Mesenchymal stem cell (in vitro differentiated cells and primary cell): ENCODE measurements around the gene IGF2R.

Experiments
- DNase-seq: peaks from one replicate; pipeline ENCODE4 v3.0.0-alpha.2; 2013
- H2AFZ ChIP-seq: one replicate; pipeline ENCODE4 v1.6.1; 2013; ENCODE audit warnings: low read depth, mild to moderate bottlenecking, control low read depth, inconsistent platforms, low read length, moderate library complexity
- H2AK5ac ChIP-seq: 2 replicates; pipeline ENCODE4 v1.6.1; 2013; ENCODE audit warnings: low read length, moderate library complexity, mild to moderate bottlenecking, inconsistent platforms; ENCODE audit not compliant: severe bottlenecking
- H2BK120ac ChIP-seq: one replicate; pipeline ENCODE4 v1.6.1; 2013; ENCODE audit warnings: low read depth, mild to moderate bottlenecking, inconsistent platforms, low read length, moderate library complexity
- H2BK12ac ChIP-seq, 2 experiments: one replicate each; pipeline ENCODE4 v1.6.1; 2013; ENCODE audit warnings: inconsistent platforms in 2 of 2, low read length in 2 of 2, mild to moderate bottlenecking in 2 of 2, moderate library complexity in 2 of 2, control low read depth in 1 of 2
- H2BK15ac ChIP-seq: one replicate; pipeline ENCODE4 v1.6.1; 2013; ENCODE audit warnings: mild to moderate bottlenecking, low read depth, inconsistent platforms; ENCODE audit not compliant: poor library complexity, severe bottlenecking
- H2BK5ac ChIP-seq: 2 replicates; pipeline ENCODE4 v1.6.1; 2013; ENCODE audit warnings: low read depth, mild to moderate bottlenecking, low read length, control low read depth, inconsistent platforms; ENCODE audit not compliant: poor library complexity, severe bottlenecking
- H3K14ac ChIP-seq, 2 experiments: one replicate each; pipeline ENCODE4 v1.6.1; 2013; ENCODE audit warnings: inconsistent platforms in 2 of 2, low read length in 2 of 2, control low read depth in 1 of 2, mild to moderate bottlenecking in 1 of 2, moderate library complexity in 1 of 2
- H3K18ac ChIP-seq, 2 experiments: one replicate each; pipeline ENCODE4 v1.6.1; 2013; ENCODE audit warnings: inconsistent platforms in 2 of 2, low read length in 2 of 2, control low read depth in 1 of 2, low read depth in 1 of 2, mild to moderate bottlenecking in 1 of 2
- H3K23ac ChIP-seq, 2 experiments: one replicate each; pipeline ENCODE4 v1.6.1; 2013; ENCODE audit warnings: inconsistent platforms in 2 of 2, low read length in 2 of 2, mild to moderate bottlenecking in 2 of 2, moderate library complexity in 2 of 2, control low read depth in 1 of 2
- H3K27ac ChIP-seq: 2 replicates; pipeline ENCODE4 v1.5.1; 2013; ENCODE audit warnings: mild to moderate bottlenecking, moderate library complexity, low read length, control low read depth, inconsistent platforms; ENCODE audit not compliant: poor library complexity, severe bottlenecking
- H3K27me3 ChIP-seq, 2 experiments: 2 replicates each; pipeline versions ENCODE4 v1.6.1 to v1.7.0; 2013; ENCODE audit warnings: low read length in 2 of 2, mild to moderate bottlenecking in 2 of 2, moderate library complexity in 2 of 2, control low read depth in 1 of 2, inconsistent platforms in 1 of 2; ENCODE audit not compliant: control insufficient read depth in 1 of 2, insufficient read depth in 1 of 2
- H3K36me3 ChIP-seq, 2 experiments: 2 replicates each; pipeline versions ENCODE4 v1.6.1 to v1.7.0; 2013; ENCODE audit warnings: low read length in 2 of 2, control low read depth in 1 of 2, inconsistent platforms in 1 of 2, low read depth in 1 of 2, mild to moderate bottlenecking in 1 of 2; ENCODE audit not compliant: insufficient read depth in 2 of 2, control insufficient read depth in 1 of 2
- H3K4ac ChIP-seq, 2 experiments: one replicate each; pipeline ENCODE4 v1.6.1; 2013; ENCODE audit warnings: inconsistent platforms in 2 of 2, low read length in 2 of 2, mild to moderate bottlenecking in 2 of 2, moderate library complexity in 2 of 2, control low read depth in 1 of 2, low read depth in 1 of 2
- H3K4me1 ChIP-seq: 2 replicates; pipeline ENCODE4 v1.6.1; 2013; ENCODE audit warnings: low read depth, low read length, control low read depth; ENCODE audit not compliant: control insufficient read depth, insufficient read depth
- H3K4me2 ChIP-seq: 2 replicates; pipeline ENCODE4 v1.6.1; 2013; ENCODE audit warnings: low read length, mild to moderate bottlenecking, inconsistent platforms; ENCODE audit not compliant: poor library complexity, severe bottlenecking
- H3K4me3 ChIP-seq, 2 experiments: 2 replicates each; pipeline versions ENCODE4 v1.5.1 to v1.7.0; 2013; ENCODE audit warnings: low read length in 2 of 2, mild to moderate bottlenecking in 2 of 2, control low read depth in 1 of 2, low read depth in 1 of 2; ENCODE audit not compliant: insufficient read depth in 1 of 2
- H3K79me1 ChIP-seq: replicated peaks from 2 replicates; pipeline ENCODE4 v1.6.1; 2013; ENCODE audit warnings: mild to moderate bottlenecking, control low read depth, low read length, inconsistent platforms; ENCODE audit not compliant: poor library complexity, severe bottlenecking
- H3K9ac ChIP-seq: 2 replicates; pipeline ENCODE4 v1.7.0; 2013; ENCODE audit warnings: mild to moderate bottlenecking, low read length, moderate library complexity
- H3K9me3 ChIP-seq: 2 replicates; pipeline ENCODE4 v1.7.0; 2013; ENCODE audit warnings: mild to moderate bottlenecking, low read length; ENCODE audit not compliant: control insufficient read depth
- H4K8ac ChIP-seq: one replicate; pipeline ENCODE4 v1.6.1; 2013; ENCODE audit warnings: inconsistent platforms, mild to moderate bottlenecking, low read length, moderate library complexity
- H4K91ac ChIP-seq: one replicate; pipeline ENCODE4 v1.6.1; 2013; ENCODE audit warnings: mild to moderate bottlenecking, low read length, inconsistent platforms
- WGBS: methylation state at CpG from one replicate; pipeline ENCODE4 v1.1.7; 2013; ENCODE audit warnings: mixed read lengths; 5-methylcytosine and 5-hydroxymethylcytosine counted together

IGF2R gene

DNA sequence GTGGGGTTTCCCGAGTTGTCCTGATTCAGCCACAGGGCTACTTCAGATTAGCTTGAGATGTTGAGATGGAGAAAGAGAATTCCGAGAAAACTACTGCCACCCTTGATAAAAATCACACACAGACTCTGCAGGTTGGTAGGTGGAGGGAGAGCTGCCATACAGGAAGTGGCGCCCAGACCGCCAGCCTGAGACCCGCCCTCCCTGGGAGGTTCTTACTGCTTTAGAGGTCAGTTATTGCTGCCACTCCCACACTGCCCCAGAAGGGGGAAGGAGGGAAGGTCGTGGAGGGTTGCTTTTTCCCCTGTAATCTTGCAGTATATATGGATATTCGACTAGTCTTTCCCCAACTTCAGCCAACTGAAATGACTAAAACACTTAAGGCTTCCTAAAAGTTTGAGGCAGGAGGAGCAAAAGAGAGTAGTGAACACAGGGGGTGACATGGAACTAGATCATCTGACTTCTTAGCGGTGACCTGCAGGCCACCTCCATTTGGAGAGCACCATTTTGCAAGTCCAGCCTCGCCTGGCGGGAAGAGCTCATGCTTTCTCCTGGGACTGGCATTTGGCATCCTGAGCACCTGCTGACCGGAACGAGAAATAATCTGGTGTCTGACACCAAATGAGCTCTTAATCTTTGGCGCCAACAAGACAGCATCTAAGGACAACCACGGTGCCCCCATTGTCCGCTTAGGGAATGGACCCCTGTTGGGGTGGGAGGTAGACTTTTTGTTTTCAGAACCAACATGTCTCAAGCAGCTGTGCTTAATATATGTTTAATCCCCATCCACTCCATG, 117.0 kb downstream of the IGF2R start:
- 97% methylated on average over 12 of the region's 15 CpGs for WGBS
- H3K4me3 ChIP-seq, result no peak overlapping the region
- H2AK5ac ChIP-seq, result no peak overlapping the region

DNA sequence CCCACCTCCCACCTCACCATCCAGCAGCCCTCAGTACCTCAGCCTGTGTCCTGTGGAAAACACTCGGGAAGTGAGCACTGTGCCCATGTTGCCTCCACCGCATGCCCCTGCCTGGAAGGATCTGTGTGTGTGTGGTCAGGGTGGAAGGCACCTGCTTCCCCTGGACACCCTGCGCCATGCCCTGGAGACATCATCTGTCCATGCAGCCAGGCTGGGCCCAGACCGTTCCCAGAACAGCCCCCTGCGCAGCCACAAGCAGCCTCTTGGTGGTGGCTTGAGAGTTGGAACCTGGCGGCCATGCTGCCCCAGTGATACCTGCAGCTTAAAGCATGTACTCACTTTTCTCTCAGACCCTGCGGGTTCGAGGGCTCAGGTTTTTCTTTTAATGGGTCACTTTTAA, 117.9 kb downstream of the IGF2R start:
- no peak overlapping the region for H2AK5ac ChIP-seq
- no peak overlapping the region for H2BK5ac ChIP-seq
- H3K9me3 ChIP-seq, result no peaks in the 10 kb centered on the region
- no peak overlapping the region for H3K4me3 ChIP-seq
- no peaks in the 10 kb centered on the region for H3K27me3 ChIP-seq
- no peak overlapping the region for H2BK15ac ChIP-seq
- no peak overlapping the region for H3K9ac ChIP-seq
- H4K91ac ChIP-seq, result no peak overlapping the region
- peaks cover 70 to 82% of the 10 kb centered on the region in 2 experiments for H3K36me3 ChIP-seq
- peaks cover 43% of the 10 kb centered on the region for H3K79me1 ChIP-seq
- no peaks in the 10 kb centered on the region for H3K4me1 ChIP-seq
- no peak overlapping the region for H3K27ac ChIP-seq
- no peak overlapping the region for H2BK120ac ChIP-seq
- no peak overlapping the region for H2BK12ac ChIP-seq
- no peak overlapping the region for H3K18ac ChIP-seq
- WGBS, result 97% methylated on average over 8 of the region's 8 CpGs
- H2AFZ ChIP-seq, result no peak overlapping the region
- H3K4me2 ChIP-seq, result no peak overlapping the region
- H4K8ac ChIP-seq, result no peak overlapping the region
- no peak overlapping the region for H3K23ac ChIP-seq
- DNase-seq, result no peak
- no peak overlapping the region for H3K4ac ChIP-seq
- no peak overlapping the region for H3K14ac ChIP-seq

More for the DNA sequence above, 117.0 kb downstream of the IGF2R start:
- Histone ChIP-seq H3K4me1 (no peaks in the 10 kb centered on the region), H4K8ac (no peak overlapping the region), H3K18ac (no peak overlapping the region), H3K4ac (no peak overlapping the region), H4K91ac (no peak overlapping the region), H2BK12ac (no peak overlapping the region), H2AFZ (no peak overlapping the region), H2BK5ac (no peak overlapping the region), H3K27me3 (no peaks in the 10 kb centered on the region), H3K14ac (no peak overlapping the region), H3K27ac (no peak overlapping the region), H3K36me3 (peaks cover 67 to 82% of the 10 kb centered on the region in 2 experiments), H2BK15ac (no peak overlapping the region), H3K23ac (no peak overlapping the region), H3K4me2 (no peak overlapping the region), H3K9ac (no peak overlapping the region), H3K79me1 (peaks cover 43% of the 10 kb centered on the region), H2BK120ac (no peak overlapping the region), H3K9me3 (no peaks in the 10 kb centered on the region)
- no peak for DNase-seq

DNA sequence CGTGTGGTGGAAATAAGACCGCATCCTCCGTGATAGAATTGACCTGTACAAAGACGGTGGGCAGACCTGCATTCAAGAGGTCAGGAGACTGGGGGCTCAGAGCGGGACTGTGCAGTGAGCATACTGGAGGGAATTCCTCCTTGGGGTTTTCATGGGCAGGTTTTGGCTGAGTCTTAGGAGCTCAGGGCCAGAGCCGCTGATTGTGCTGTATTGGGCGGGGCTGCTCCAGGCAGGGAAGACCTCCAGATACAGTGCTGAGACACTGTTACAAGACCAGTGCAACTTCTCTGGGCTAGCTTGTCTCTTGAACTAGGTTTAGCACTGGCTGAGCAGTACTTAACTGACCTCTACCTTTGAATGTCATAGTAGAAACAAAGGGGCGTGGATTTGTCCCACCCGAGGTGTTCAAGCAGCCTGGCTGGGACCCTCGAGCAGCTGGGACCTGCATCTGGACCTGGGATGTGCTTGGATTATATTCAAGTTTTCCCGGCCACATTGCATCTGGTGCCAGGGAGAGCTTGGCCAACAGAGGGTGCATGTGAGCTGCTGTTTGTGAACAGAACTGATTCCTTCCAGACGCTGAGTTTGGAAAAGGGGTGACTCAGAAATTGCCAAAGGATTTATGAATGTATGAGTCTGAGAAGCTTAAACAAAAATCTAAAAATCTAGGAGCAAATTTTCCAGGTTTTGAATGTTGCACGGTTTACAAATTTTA, 119.3 kb downstream of the IGF2R start:
- no peak overlapping the region for H2BK5ac ChIP-seq
- no peak overlapping the region for H2BK12ac ChIP-seq
- no peak overlapping the region for H3K14ac ChIP-seq
- peaks cover 79 to 83% of the 10 kb centered on the region in 2 experiments for H3K36me3 ChIP-seq
- H2AK5ac ChIP-seq, result no peak overlapping the region
- no peaks in the 10 kb centered on the region for H3K9me3 ChIP-seq
- peaks cover 44% of the 10 kb centered on the region for H3K79me1 ChIP-seq
- peak; percentile 72 for DNase-seq
- H2AFZ ChIP-seq, result no peak overlapping the region
- H3K23ac ChIP-seq, result no peak overlapping the region
- peak overlapping the region; percentile 83 for H3K9ac ChIP-seq
- H3K27ac ChIP-seq, result no peak overlapping the region
- H2BK15ac ChIP-seq, result no peak overlapping the region
- no peaks in the 10 kb centered on the region for H3K4me1 ChIP-seq
- H3K4ac ChIP-seq, result no peak overlapping the region
- no peak overlapping the region for H3K4me3 ChIP-seq
- no peak overlapping the region for H4K91ac ChIP-seq
- no peak overlapping the region for H2BK120ac ChIP-seq
- no peak overlapping the region for H3K4me2 ChIP-seq
- no peak overlapping the region for H3K18ac ChIP-seq
- no peaks in the 10 kb centered on the region for H3K27me3 ChIP-seq
- H4K8ac ChIP-seq, result no peak overlapping the region
- 75% methylated on average over 12 of the region's 13 CpGs for WGBS

DNA sequence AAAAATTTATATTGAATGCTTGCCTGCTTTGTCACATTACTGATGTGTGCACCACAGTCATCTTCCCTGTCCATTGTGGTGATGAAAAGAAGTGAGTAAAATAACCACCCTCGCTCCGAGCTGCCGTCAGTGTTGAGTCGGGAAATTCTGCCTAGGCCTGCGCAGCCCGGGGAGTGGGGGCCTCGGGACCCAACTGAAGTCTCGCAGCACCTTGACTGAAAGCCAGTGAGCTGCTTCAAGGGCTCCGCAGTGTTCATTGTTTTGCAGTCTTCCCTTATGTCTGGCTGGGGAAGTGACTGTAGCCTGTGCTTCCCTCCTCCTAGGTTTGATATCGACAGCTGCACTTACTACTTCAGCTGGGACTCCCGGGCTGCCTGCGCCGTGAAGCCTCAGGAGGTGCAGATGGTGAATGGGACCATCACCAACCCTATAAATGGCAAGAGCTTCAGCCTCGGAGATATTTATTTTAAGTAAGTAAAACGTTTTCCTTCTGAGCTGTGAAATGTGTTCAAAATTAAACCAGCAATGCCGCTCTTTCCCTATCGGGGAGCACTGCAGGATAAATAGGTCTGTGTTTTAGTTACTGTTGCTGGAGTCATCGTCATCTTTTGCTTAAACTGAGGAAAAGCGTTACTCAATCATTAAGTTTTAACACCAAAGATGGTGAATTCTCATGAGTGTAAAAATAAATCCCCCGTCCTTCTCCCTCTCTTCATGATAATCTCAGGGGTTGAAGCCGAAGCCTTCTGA, 120.1 kb downstream of the IGF2R start:
- Histone ChIP-seq H3K36me3 (peaks cover 83 to 84% of the 10 kb centered on the region in 2 experiments), H2BK15ac (no peak overlapping the region), H4K8ac (no peak overlapping the region), H3K18ac (no peak overlapping the region), H2AK5ac (no peak overlapping the region), H3K14ac (no peak overlapping the region), H3K27me3 (no peaks in the 10 kb centered on the region), H4K91ac (no peak overlapping the region), H3K4me1 (no peaks in the 10 kb centered on the region), H3K27ac (no peak overlapping the region), H2BK120ac (no peak overlapping the region), H3K4me2 (no peak overlapping the region), H3K4ac (no peak overlapping the region), H3K79me1 (peaks cover 42% of the 10 kb centered on the region), H2BK5ac (no peak overlapping the region), H2BK12ac (no peak overlapping the region), H2AFZ (no peak overlapping the region), H3K23ac (no peak overlapping the region), H3K9me3 (no peaks in the 10 kb centered on the region), H3K9ac (peak overlapping the region; percentile 83), H3K4me3 (no peak overlapping the region)
- DNase-seq, result no peak
- 94% methylated on average over 19 of the region's 21 CpGs for WGBS
